GM18907 (cell line): ENCODE data around the gene LRRC4C.
"Not testable (repeated sequence)": the region's sequence is repeated elsewhere in the genome, so short reads cannot be mapped to it uniquely, and the experiment has no call there.

ENCODE experiments used
- ATAC-seq: cut with Tn5 transposase; IDR thresholded peaks from one replicate; pipeline ENCODE4 v1.9.1; 2021; ENCODE audit warnings: mild to moderate bottlenecking, moderate library complexity; ENCODE audit not compliant: unreplicated experiment

Gene LRRC4C

GRCh38 chr11:40542821-40543220 lies 916.6 kb downstream of the LRRC4C start:
- no peak for ATAC-seq

GRCh38 chr11:40537734-40538133 lies 921.7 kb downstream of the LRRC4C start:
- no peak for ATAC-seq

- not testable (repeated sequence) for ATAC-seq
Measured at GRCh38 chr11:40522080-40522479, 937.4 kb downstream of the LRRC4C start.

GRCh38 chr11:40517122-40517521 lies 942.3 kb downstream of the LRRC4C start:
- no peak for ATAC-seq

GRCh38 chr11:40514124-40514523 lies 945.3 kb downstream of the LRRC4C start:
- ATAC-seq, result no peak

GRCh38 chr11:40513281-40513680 lies 946.2 kb downstream of the LRRC4C start:
- ATAC-seq, result no peak

- ATAC-seq, result no peak
Measured at GRCh38 chr11:40508303-40508702, 951.1 kb downstream of the LRRC4C start.

GRCh38 chr11:40506226-40506625 lies 953.2 kb downstream of the LRRC4C start:
- ATAC-seq, result no peak

- ATAC-seq, result no peak
Measured at GRCh38 chr11:40491341-40491740, 968.1 kb downstream of the LRRC4C start.

- ATAC-seq, result no peak
Measured at GRCh38 chr11:40467771-40468170, 991.7 kb downstream of the LRRC4C start.

GRCh38 chr11:40445391-40445790 lies 1014.1 kb downstream of the LRRC4C start:
- ATAC-seq, result no peak

- no peak for ATAC-seq
Measured at GRCh38 chr11:40444151-40444550, 1015.3 kb downstream of the LRRC4C start.

GRCh38 chr11:40435344-40435743 lies 1024.1 kb downstream of the LRRC4C start:
- no peak for ATAC-seq

- ATAC-seq, result no peak
Measured at GRCh38 chr11:40434926-40435325, 1024.5 kb downstream of the LRRC4C start.

GRCh38 chr11:40432358-40432757 lies 1027.1 kb downstream of the LRRC4C start:
- no peak for ATAC-seq

- ATAC-seq, result no peak
Measured at GRCh38 chr11:40425168-40425567, 1034.3 kb downstream of the LRRC4C start.

- no peak for ATAC-seq
Measured at GRCh38 chr11:40421208-40421981, 1038.1 kb downstream of the LRRC4C start.

GRCh38 chr11:40417627-40418026 lies 1041.8 kb downstream of the LRRC4C start:
- ATAC-seq, result no peak

- no peak for ATAC-seq
Measured at GRCh38 chr11:40407355-40407754, 1052.1 kb downstream of the LRRC4C start.

GRCh38 chr11:40405614-40406013 lies 1053.8 kb downstream of the LRRC4C start:
- ATAC-seq, result no peak

- ATAC-seq, result no peak
Measured at GRCh38 chr11:40403321-40403720, 1056.1 kb downstream of the LRRC4C start.

- ATAC-seq, result no peak
Measured at GRCh38 chr11:40401132-40401853, 1058.2 kb downstream of the LRRC4C start.
